ENCODE results near the gene BICDL2.
"Not testable (repeated sequence)": the region's sequence is repeated elsewhere in the genome, so short reads cannot be mapped to it uniquely, and the experiment has no call there.

BICDL2 gene

GRCh38 chr16:3074860-3075522, 38.2 kb upstream of the BICDL2 start:
- TF ChIP-seq SPI1 (IDR thresholded peaks at IDR 0.05; ENCODE audit: low read depth, low read length) (no peak), POLR2A (IDR thresholded peaks at IDR 0.05; ENCODE audit: low read depth, low read length) (0 out of 2 replicates have a peak, but pooled peaks have one; percentile 25), POU2F2 (IDR thresholded peaks at IDR 0.05; ENCODE audit: low read depth, low read length) (peak; percentile 67; the same call in 1 of the 2 replicates), TAF1 (IDR thresholded peaks at IDR 0.05; ENCODE audit: low read depth, low read length) (no peak)
- peak; percentile 92 for FAIRE-seq
- DNase-seq (ENCODE audit: insufficient read length, low spot score): peak; percentile 77

- TF ChIP-seq TAF1 (IDR thresholded peaks at IDR 0.05; ENCODE audit: low read depth, low read length) (no peak), POU2F2 (IDR thresholded peaks at IDR 0.05; ENCODE audit: low read depth, low read length) (no peak)
- FAIRE-seq: peak; percentile 13
- DNase-seq (ENCODE audit: insufficient read length, low spot score): no peak
Measured at GRCh38 chr16:3073448-3073847, 36.7 kb upstream of the BICDL2 start.

- DNase-seq (ENCODE audit: insufficient read length, low spot score): not testable (repeated sequence)
- peak; percentile 80 for FAIRE-seq
Measured at GRCh38 chr16:3072576-3073263, 36.0 kb upstream of the BICDL2 start.

GRCh38 chr16:3072148-3072547, 35.4 kb upstream of the BICDL2 start:
- peak; percentile 88 for FAIRE-seq
- DNase-seq (ENCODE audit: insufficient read length, low spot score): not testable (repeated sequence)

GRCh38 chr16:3071655-3072054, 34.9 kb upstream of the BICDL2 start:
- TF ChIP-seq TAF1 (IDR thresholded peaks at IDR 0.05; ENCODE audit: low read depth, low read length) (no peak), SPI1 (IDR thresholded peaks at IDR 0.05; ENCODE audit: low read depth, low read length) (no peak), PAX5 (IDR thresholded peaks at IDR 0.05; ENCODE audit: insufficient read depth, low read length, severe bottlenecking) (no peak), POLR2A (IDR thresholded peaks at IDR 0.05; ENCODE audit: low read depth, low read length) (no peak)
- DNase-seq (ENCODE audit: insufficient read length, low spot score) (no peak), FAIRE-seq (no peak)

GRCh38 chr16:3070608-3071111, 33.9 kb upstream of the BICDL2 start:
- TF ChIP-seq POLR2AphosphoS5 (IDR thresholded peaks at IDR 0.05; ENCODE audit: low read depth, low read length): no peak
- no peak for TF ChIP-seq SPI1 (IDR thresholded peaks at IDR 0.05; ENCODE audit: low read depth, low read length)
- no peak for TF ChIP-seq POLR2A (IDR thresholded peaks at IDR 0.05; ENCODE audit: low read depth, low read length)
- TF ChIP-seq PAX5 (IDR thresholded peaks at IDR 0.05; ENCODE audit: insufficient read depth, low read length, severe bottlenecking): no peak
- no peak for TF ChIP-seq TAF1 (IDR thresholded peaks at IDR 0.05; ENCODE audit: low read depth, low read length)
- TF ChIP-seq POU2F2 (IDR thresholded peaks at IDR 0.05; ENCODE audit: low read depth, low read length): no peak
- no peak for FAIRE-seq
- DNase-seq (ENCODE audit: insufficient read length, low spot score): no peak

- not testable (repeated sequence) for FAIRE-seq; DNase-seq (ENCODE audit: insufficient read length, low spot score)
Measured at GRCh38 chr16:3069146-3069545, 32.4 kb upstream of the BICDL2 start.

GRCh38 chr16:3068487-3068886, 31.7 kb upstream of the BICDL2 start:
- DNase-seq (ENCODE audit: insufficient read length, low spot score) (no peak), FAIRE-seq (no peak)
- TF ChIP-seq POLR2AphosphoS5 (IDR thresholded peaks at IDR 0.05; ENCODE audit: low read depth, low read length) (no peak), TAF1 (IDR thresholded peaks at IDR 0.05; ENCODE audit: low read depth, low read length) (no peak), PAX5 (IDR thresholded peaks at IDR 0.05; ENCODE audit: insufficient read depth, low read length, severe bottlenecking) (no peak), POLR2A (IDR thresholded peaks at IDR 0.05; ENCODE audit: low read depth, low read length) (no peak), SPI1 (IDR thresholded peaks at IDR 0.05; ENCODE audit: low read depth, low read length) (no peak), POU2F2 (IDR thresholded peaks at IDR 0.05; ENCODE audit: low read depth, low read length) (no peak)

- no peak for FAIRE-seq
- DNase-seq (ENCODE audit: insufficient read length, low spot score): no peak
- TF ChIP-seq POLR2A (IDR thresholded peaks at IDR 0.05; ENCODE audit: low read depth, low read length): no peak
- no peak for TF ChIP-seq TAF1 (IDR thresholded peaks at IDR 0.05; ENCODE audit: low read depth, low read length)
- TF ChIP-seq PAX5 (IDR thresholded peaks at IDR 0.05; ENCODE audit: insufficient read depth, low read length, severe bottlenecking): no peak
- no peak for TF ChIP-seq SPI1 (IDR thresholded peaks at IDR 0.05; ENCODE audit: low read depth, low read length)
- no peak for TF ChIP-seq POU2F2 (IDR thresholded peaks at IDR 0.05; ENCODE audit: low read depth, low read length)
- TF ChIP-seq POLR2AphosphoS5 (IDR thresholded peaks at IDR 0.05; ENCODE audit: low read depth, low read length): no peak
Measured at GRCh38 chr16:3066440-3066748, 29.6 kb upstream of the BICDL2 start.

GRCh38 chr16:3065742-3066439, 29.1 kb upstream of the BICDL2 start:
- FAIRE-seq (no peak), DNase-seq (ENCODE audit: insufficient read length, low spot score) (no peak)
- TF ChIP-seq POU2F2 (IDR thresholded peaks at IDR 0.05; ENCODE audit: low read depth, low read length) (no peak), POLR2A (IDR thresholded peaks at IDR 0.05; ENCODE audit: low read depth, low read length) (no peak), POLR2AphosphoS5 (IDR thresholded peaks at IDR 0.05; ENCODE audit: low read depth, low read length) (no peak), TAF1 (IDR thresholded peaks at IDR 0.05; ENCODE audit: low read depth, low read length) (no peak), SPI1 (IDR thresholded peaks at IDR 0.05; ENCODE audit: low read depth, low read length) (no peak)
